Uterus (tissue), 2 donors: ENCODE measurements around the gene GRPEL2.

Experiments
- CTCF ChIP-seq, 4 experiments: fragments of 200-600 bp in 2 of 4; fragments of 450-650 bp in 2 of 4; sonication (generic) in 2 of 4; IDR thresholded peaks; one replicate each; pipeline ENCODE4 v1.5.1; 2016 to 2019; ENCODE audit warnings: antibody characterized with exemption in 4 of 4, mild to moderate bottlenecking in 2 of 4, moderate library complexity in 1 of 4
- POLR2A ChIP-seq, 2 donors: fragments of 450-650 bp; IDR thresholded peaks; one replicate each; pipeline ENCODE4 v1.6.1; 2016; ENCODE audit warnings: antibody characterized with exemption in 2 of 2, mild to moderate bottlenecking in 1 of 2, moderate library complexity in 1 of 2

- TF ChIP-seq CTCF (IDR thresholded peaks at IDR 0.05) (no peak), POLR2A (IDR thresholded peaks at IDR 0.05) (no peak)
These were observed 34.6 kb downstream of the GRPEL2 start for GRCh38 chr5:149379818-149380374.
